Measurements from ENCODE around the gene RXRG. TPM values are rescaled to one million over a fixed set of nuclear protein-coding genes. Genes with fewer than 3 reads are reported as not detected.

RXRG gene
- total RNA-seq, 2 donors from 2014 or later = 2.5 to 9.8 TPM

GRCh38 chr1:165476776-165477175 is 31.9 kb upstream of the RXRG start:
- Mint-ChIP-seq H3K36me3 (ENCODE audit: low read depth) (no peaks in the 10 kb centered on the region), H3K27me3 (ENCODE audit: insufficient read depth) (peaks cover 13% of the 10 kb centered on the region), H3K4me3 (no peak overlapping the region), H3K4me1 (no peaks in the 10 kb centered on the region), H3K27ac (no peak overlapping the region), H3K9me3 (no peaks in the 10 kb centered on the region)
- WGBS, 2 experiments (ENCODE audit: insufficient coverage in 1 of 2, insufficient read length in 1 of 2) = 82 to 86% methylated on average over 1 of the region's 1 CpG
- no peak overlapping the region for H3K9ac ChIP-seq (ENCODE audit: extremely low read depth, low read length, poor library complexity, severe bottlenecking)
- no peaks in the 10 kb centered on the region for H3K4me1 ChIP-seq (ENCODE audit: control insufficient read depth, insufficient read depth, low read length)
- H3K4me3 ChIP-seq (ENCODE audit: low read length) = no peak overlapping the region
- H3K27ac ChIP-seq (ENCODE audit: low read depth, low read length) = no peak overlapping the region
- no peaks in the 10 kb centered on the region for H3K9me3 ChIP-seq (ENCODE audit: control insufficient read depth, low read length)
- H3K27me3 ChIP-seq (ENCODE audit: control insufficient read depth, insufficient read depth, low read length, poor library complexity, severe bottlenecking) = peaks cover 3% of the 10 kb centered on the region
- TF ChIP-seq CTCF (conservative IDR thresholded peaks at IDR 0.05) = no peak
- no peaks in the 10 kb centered on the region for H3K36me3 ChIP-seq (ENCODE audit: control insufficient read depth, insufficient read depth, low read length)
- DNase-seq = no peak

GRCh38 chr1:165474196-165474595 is 29.3 kb upstream of the RXRG start:
- H3K4me3 ChIP-seq (ENCODE audit: low read length) = no peak overlapping the region
- no peak overlapping the region for H3K4me3 Mint-ChIP-seq
- H3K4me1 ChIP-seq (ENCODE audit: control insufficient read depth, insufficient read depth, low read length) = no peaks in the 10 kb centered on the region
- no peak overlapping the region for H3K27ac ChIP-seq (ENCODE audit: low read depth, low read length)
- H3K36me3 Mint-ChIP-seq (ENCODE audit: low read depth) = no peaks in the 10 kb centered on the region
- DNase-seq = no peak
- peaks cover 3% of the 10 kb centered on the region for H3K27me3 ChIP-seq (ENCODE audit: control insufficient read depth, insufficient read depth, low read length, poor library complexity, severe bottlenecking)
- no peaks in the 10 kb centered on the region for H3K9me3 ChIP-seq (ENCODE audit: control insufficient read depth, low read length)
- no peak overlapping the region for H3K9ac ChIP-seq (ENCODE audit: extremely low read depth, low read length, poor library complexity, severe bottlenecking)
- H3K9me3 Mint-ChIP-seq = no peaks in the 10 kb centered on the region
- peaks cover 13% of the 10 kb centered on the region for H3K27me3 Mint-ChIP-seq (ENCODE audit: insufficient read depth)
- H3K27ac Mint-ChIP-seq = no peak overlapping the region
- WGBS, 2 experiments (ENCODE audit: insufficient coverage in 1 of 2, insufficient read length in 1 of 2) = 81 to 87% methylated on average over 2 of the region's 2 CpGs
- no peaks in the 10 kb centered on the region for H3K36me3 ChIP-seq (ENCODE audit: control insufficient read depth, insufficient read depth, low read length)
- no peaks in the 10 kb centered on the region for H3K4me1 Mint-ChIP-seq
- no peak for TF ChIP-seq CTCF (conservative IDR thresholded peaks at IDR 0.05)

- no peak for TF ChIP-seq CTCF (conservative IDR thresholded peaks at IDR 0.05)
- Histone ChIP-seq H3K9me3 (ENCODE audit: control insufficient read depth, low read length) (no peaks in the 10 kb centered on the region), H3K4me1 (ENCODE audit: control insufficient read depth, insufficient read depth, low read length) (no peaks in the 10 kb centered on the region), H3K36me3 (ENCODE audit: control insufficient read depth, insufficient read depth, low read length) (no peaks in the 10 kb centered on the region), H3K27ac (ENCODE audit: low read depth, low read length) (no peak overlapping the region), H3K9ac (ENCODE audit: extremely low read depth, low read length, poor library complexity, severe bottlenecking) (no peak overlapping the region), H3K27me3 (ENCODE audit: control insufficient read depth, insufficient read depth, low read length, poor library complexity, severe bottlenecking) (peaks cover 3% of the 10 kb centered on the region), H3K4me3 (ENCODE audit: low read length) (no peak overlapping the region)
- Mint-ChIP-seq H3K27ac (no peak overlapping the region), H3K36me3 (ENCODE audit: low read depth) (no peaks in the 10 kb centered on the region), H3K4me1 (no peaks in the 10 kb centered on the region), H3K4me3 (no peak overlapping the region), H3K9me3 (no peaks in the 10 kb centered on the region), H3K27me3 (ENCODE audit: insufficient read depth) (peaks cover 13% of the 10 kb centered on the region)
- DNase-seq = no peak
- WGBS, 2 experiments (ENCODE audit: insufficient coverage in 1 of 2, insufficient read length in 1 of 2) = 94 to 100% methylated on average over 3 to 4 of the region's 4 CpGs
Measured at GRCh38 chr1:165473081-165473480, 28.2 kb upstream of the RXRG start.
